ENCODE data around the gene CRYGA.

Gene CRYGA

GRCh38 chr2:208163489-208163888 is at the start of gene CRYGA:
TSS of gene CRYGA (minus strand) at chr2:208163589. CDS start at chr2:208163556, 33 bp downstream.
- DNase-seq: no peak

- no peak for DNase-seq
Observed at GRCh38 chr2:208210688-208211451, 47.5 kb upstream of the CRYGA start.

GRCh38 chr2:208208335-208209085 is 45.1 kb upstream of the CRYGA start:
- no peak for DNase-seq

GRCh38 chr2:208207769-208208168 is 44.4 kb upstream of the CRYGA start:
- no peak for DNase-seq

- no peak for DNase-seq
Observed at GRCh38 chr2:208204166-208204565, 40.8 kb upstream of the CRYGA start.

- no peak for DNase-seq
Observed at GRCh38 chr2:208195531-208195930, 32.1 kb upstream of the CRYGA start.

GRCh38 chr2:208192611-208193236 is 29.3 kb upstream of the CRYGA start:
- DNase-seq: no peak

GRCh38 chr2:208189810-208190503 is 26.6 kb upstream of the CRYGA start, which contains the start of gene C2orf80:
TSS of gene C2orf80 (minus strand) at chr2:208190030. CDS start at chr2:208186986, 3,044 bp downstream.
- DNase-seq: no peak

- DNase-seq: no peak
Observed at GRCh38 chr2:208189069-208189809, 25.9 kb upstream of the CRYGA start.

- DNase-seq: no peak
Observed at GRCh38 chr2:208186893-208187292, 23.5 kb upstream of the CRYGA start.

- no peak for DNase-seq
Observed at GRCh38 chr2:208186465-208186864, 23.1 kb upstream of the CRYGA start.

- DNase-seq: no peak
Observed at GRCh38 chr2:208183972-208184705, 20.8 kb upstream of the CRYGA start.

GRCh38 chr2:208183526-208183925 is 20.1 kb upstream of the CRYGA start:
- no peak for DNase-seq

- DNase-seq: no peak
Observed at GRCh38 chr2:208182835-208183234, 19.4 kb upstream of the CRYGA start.

GRCh38 chr2:208179028-208179609 is 15.7 kb upstream of the CRYGA start:
- DNase-seq: no peak

- no peak for DNase-seq
Observed at GRCh38 chr2:208175840-208176153, 12.4 kb upstream of the CRYGA start.

- peak; percentile 61 for DNase-seq
Observed at GRCh38 chr2:208175069-208175839, 11.9 kb upstream of the CRYGA start.

- no peak for DNase-seq
Observed at GRCh38 chr2:208174144-208174543, 10.8 kb upstream of the CRYGA start.

- DNase-seq: no peak
Observed at GRCh38 chr2:208172125-208172524, 8.7 kb upstream of the CRYGA start.

- DNase-seq: no peak
Observed at GRCh38 chr2:208164951-208165755, 1.8 kb upstream of the CRYGA start.

Measured in CD4-positive, alpha-beta T cell treated with Interleukin-21 for 1 hour (primary cell).